GM18499 (cell line): ENCODE data around the gene GNG13.
"Not testable (repeated sequence)": the region's sequence is repeated elsewhere in the genome, so short reads cannot be mapped to it uniquely, and the experiment has no call there.

Source experiments
- ATAC-seq: cut with Tn5 transposase; IDR thresholded peaks from one replicate; pipeline ENCODE4 v1.9.1; 2021; ENCODE audit warnings: moderate number of reproducible peaks; ENCODE audit not compliant: insufficient read depth, unreplicated experiment

Gene GNG13

DNA sequence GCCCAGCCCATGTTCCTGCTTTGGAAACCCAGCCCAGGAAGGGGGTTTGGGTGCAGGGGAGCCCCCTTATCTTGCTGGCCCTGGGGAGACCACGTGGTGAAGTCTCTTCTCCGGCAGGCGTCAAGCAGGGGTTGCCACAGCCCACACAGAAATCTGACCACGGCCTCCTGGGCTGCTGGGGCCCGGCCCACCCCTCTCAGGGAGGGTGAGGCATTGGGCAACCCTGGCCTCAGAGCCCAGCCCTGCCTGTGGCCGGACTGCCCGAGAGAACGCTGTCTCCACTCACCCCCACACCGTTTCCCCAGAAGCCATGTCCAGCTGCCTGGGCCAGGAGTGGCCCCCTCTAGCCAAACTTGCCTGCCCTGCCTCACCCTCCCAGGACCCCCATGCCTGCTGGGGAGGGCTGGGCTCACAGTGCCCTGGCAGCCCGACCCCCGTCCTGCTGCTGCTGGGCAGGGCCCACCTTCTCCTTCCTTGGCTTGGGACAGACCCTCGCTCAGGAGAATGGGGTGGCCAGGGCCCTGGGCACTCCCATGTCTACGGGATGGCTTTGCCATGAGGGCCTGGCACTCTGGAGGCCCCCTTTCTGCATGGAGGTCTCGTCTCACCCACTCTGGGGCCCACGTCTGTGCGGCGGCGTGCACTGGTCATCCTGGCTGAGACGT, 19.1 kb downstream of the GNG13 start:
- no peak for ATAC-seq

DNA sequence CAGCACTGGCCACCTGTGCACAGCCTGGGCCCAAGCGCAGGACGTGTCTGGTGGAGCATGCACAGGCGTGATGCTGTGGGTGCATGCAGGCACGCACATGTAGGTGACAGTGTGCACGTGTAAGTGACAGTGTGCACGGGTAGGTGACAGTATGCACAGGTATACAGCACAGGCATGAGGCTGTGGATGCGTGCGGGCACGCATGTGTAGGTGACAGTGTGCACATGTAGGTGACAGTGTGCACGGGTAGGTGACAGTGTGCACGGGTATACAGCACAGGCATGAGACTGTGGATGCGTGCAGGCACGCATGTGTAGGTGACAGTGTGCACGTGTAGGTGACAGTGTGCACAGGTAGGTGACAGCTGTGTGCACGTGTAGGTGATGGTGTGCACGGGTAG, 20.2 kb downstream of the GNG13 start:
- no peak for ATAC-seq

DNA sequence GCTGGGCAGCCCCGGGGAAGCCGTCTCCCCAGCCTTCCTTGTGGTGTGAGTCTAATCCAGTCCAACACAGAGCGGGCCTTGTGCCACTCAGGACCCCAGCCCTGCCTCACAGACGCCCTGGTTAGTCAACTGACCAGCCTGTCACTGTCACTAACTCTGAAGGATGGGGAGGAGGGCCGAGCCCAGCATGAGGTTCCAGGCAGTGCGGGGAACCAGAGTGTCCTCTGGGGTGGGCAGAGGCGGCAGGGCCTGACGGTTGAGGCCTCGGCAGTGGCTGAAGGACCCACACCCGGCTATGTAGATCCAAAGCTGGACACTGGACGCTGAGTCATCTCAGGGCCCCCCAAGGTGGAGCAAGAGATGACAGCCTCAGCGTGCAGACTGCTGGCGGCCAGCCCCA, 21.0 kb downstream of the GNG13 start:
- ATAC-seq: no peak

DNA sequence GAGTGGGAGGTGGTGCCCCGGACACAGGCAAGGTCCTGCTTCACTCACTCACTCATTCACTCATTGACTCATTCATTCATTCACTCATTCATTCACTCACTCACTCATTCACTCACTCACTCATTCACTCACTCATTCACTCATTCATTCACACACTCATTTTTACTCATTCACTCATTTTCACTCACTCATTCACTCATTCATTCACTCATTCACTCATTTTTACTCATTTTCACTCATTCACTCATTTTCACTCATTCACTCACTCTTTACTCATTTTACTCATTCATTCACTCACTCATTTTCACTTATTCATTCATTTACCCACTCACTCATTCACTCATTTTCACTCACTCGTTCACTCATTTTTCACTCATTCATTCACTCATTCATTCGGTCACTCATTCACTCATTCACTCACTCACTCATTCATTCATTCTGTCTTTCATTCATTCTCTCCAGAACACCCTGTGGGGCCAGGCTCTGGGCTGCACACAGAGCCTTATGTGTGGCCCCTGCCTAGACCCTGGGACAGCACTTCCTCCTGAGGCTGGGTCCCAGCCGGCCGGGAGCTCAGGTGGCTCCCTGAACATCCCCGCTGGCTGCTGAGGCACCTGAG, 21.5 kb downstream of the GNG13 start:
- no peak for ATAC-seq

DNA sequence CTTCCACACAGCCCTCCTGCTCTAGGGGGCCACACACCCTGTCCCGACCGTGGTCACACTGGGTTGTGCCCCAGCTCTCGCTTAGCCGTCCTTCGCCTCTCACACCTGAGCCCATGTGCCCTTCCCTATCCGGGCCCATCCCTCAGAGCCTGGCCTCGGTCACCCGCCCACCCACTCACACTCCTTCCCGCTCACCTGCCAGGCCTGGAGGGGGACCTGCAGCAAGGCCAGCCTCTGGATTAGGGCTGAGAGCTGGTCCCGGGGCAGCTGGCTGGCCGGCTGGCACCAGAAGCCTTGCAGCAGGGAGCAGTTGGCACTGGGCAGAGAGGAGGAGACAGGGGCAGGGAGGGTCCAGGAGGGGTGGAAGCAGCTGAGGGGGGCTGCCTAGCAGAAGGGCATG, 22.1 kb downstream of the GNG13 start:
- ATAC-seq: no peak

DNA sequence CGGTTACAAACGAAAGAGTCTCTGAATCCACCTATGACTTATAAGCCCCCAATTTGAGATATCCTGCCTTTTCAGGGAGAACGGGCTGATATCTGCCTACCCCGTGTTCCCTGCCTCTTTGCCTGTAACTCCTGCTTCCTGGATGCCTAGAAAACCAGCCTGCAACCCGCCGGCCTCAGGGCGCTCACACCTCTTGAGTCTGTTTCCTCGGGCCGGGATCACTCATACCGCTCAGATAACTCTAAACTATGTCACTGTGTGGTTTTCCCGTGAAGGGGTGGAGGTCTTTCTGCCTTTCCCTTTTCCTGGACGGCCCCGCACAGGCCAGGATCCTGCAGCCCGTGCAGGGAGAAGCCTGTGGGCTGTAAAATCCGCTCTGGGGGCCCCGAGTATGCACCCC, 22.7 kb downstream of the GNG13 start:
- ATAC-seq: no peak

DNA sequence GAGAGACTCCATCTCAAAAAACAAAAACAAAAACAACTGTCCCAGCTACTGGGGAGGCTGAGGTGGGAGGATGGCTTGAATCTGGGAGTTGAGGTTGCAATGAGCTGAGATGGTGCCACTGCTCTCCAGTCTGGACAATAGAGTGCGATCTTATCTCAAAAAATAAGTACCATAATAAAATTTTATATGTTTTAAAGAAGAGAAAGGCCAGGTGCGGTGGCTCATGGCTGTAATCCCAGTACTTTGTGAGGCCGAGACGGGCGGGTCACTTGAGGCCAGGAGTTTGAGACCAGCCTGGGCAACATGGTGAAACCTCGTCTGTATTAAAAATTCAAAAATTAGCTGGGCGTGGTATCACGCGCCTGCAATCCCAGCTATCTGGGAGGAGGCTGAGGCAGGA, 23.7 kb downstream of the GNG13 start:
- no peak for ATAC-seq

DNA sequence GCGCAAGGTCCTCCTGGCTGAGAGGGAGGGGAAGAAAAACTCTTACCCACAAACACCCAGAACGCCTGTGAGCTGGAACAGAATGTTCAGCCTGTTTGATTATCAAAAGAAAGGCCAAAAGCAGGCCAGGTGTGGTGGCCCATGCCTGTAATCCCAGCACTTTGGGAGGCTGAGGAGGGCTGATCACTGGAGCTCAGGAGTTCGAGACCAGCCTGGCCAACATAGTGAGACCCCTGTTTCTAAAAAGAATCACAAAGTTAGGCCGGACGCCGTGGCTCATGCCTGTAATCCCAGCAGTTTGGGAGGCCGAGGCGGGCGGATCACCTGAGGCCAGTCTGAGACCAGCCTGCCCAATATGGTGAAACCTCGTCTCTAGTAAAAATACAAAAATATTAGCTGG, 24.2 kb downstream of the GNG13 start:
- not testable (repeated sequence) for ATAC-seq

DNA sequence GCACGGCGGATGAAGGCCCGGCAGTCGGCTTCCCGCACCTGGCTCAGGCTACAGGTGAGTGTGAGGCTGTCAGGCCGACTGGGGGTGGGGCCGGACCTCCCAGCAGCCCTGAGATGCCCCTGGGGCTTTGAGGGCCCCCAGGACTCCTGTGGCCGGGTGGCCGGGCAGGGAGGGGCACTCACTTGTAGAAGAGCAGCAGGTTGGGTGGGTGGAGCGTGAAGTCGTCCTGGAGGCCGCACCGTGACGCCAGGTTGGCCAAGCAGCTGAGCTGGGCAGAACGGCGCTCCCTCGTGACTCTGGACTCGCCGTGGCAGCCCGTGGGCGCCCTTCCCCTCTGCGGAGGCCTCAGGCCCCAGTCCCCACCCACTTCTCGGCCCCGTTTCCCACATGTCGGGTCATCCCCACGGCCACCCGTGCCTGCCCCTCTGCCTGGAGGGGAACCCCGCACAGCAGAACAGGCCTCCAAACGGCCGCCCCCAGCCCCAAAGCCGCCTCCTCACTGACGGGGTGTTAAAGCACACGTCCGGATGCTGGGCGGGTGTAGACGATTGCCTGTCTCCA, 25.2 kb downstream of the GNG13 start:
- no peak for ATAC-seq

DNA sequence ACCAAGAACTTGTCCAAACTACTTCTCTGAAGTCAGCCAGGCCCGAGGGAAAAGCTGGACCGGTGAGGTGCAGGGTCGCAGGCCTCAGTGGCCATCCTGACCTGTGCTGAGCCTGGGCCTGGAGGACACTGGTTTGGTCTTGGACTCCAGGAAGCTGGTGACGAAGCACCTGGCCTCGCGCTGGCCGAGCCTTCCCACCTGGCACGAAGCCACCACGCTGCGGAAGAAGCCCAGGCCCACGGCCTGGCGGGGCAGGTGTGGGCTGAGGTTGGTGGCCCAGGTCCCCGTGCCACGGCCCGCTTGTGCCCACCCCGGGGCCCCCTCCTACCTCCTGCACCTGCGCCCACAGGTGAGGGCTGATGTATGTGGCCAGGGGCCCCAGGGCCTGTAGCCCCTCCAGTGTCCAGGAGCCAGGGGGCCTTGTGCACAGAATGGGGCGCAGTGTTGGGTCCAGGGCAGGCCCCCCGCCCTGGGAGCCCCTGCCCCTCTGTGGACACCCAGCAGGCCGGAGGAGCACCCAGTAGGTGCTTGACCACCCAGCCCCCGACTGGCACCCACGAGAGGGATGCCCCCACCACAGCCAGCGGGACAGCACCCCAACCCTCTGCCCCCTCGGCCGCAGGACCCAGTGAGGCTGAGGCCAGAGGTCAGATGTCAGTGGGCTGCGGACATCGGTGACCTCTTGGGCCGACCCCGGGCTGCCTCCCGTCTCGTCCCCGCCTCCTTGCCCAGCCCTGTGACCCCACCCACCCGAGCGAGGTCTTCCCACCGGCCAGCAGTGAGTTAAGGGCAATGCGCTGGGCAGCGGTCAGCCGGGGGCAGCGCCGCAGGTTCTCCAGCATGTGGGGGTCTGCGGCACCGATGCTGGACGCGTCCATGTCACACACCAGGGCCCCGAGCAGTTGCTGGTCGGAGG, 26.2 kb downstream of the GNG13 start:
- ATAC-seq: no peak

DNA sequence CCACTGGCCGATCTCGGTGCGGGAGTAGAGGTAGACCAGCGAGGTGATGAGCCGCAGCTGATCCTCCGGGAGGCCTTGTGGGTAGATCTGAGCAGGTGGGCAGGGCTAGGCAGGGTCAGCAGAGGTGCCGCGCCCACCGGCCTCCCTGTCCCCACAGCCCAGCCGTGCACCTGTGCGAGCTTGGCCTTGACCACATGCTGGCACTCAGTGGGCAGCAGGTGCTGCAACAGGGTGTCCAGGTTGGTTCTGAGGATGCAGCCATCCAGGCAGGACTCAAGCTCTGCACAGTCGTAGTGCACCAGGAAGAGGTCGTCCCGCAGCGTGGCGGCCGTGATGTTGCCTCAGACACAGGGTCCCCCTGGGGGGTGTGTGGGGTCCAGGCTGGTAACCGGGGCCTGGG, 27.6 kb downstream of the GNG13 start:
- no peak for ATAC-seq

DNA sequence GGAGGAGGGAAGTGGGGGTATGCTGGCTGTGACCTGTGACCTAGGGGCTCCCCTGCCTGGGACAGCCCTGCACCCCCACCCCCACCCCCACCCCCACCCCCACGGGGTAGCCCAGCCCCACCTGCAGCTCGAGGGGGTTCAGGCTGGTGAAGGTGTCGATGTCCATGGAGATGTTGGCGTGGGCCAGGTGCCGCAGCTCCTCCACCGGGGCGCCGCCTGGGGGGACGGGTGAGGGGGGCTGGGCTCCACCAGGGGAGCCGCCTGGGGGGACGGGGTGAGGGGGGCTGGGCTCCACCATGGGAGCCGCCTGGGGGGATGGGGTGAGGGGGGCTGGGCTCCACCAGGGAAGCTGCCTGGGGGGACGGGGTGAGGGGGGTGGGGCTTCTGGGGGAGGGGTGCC, 30.1 kb downstream of the GNG13 start:
- ATAC-seq: no peak

DNA sequence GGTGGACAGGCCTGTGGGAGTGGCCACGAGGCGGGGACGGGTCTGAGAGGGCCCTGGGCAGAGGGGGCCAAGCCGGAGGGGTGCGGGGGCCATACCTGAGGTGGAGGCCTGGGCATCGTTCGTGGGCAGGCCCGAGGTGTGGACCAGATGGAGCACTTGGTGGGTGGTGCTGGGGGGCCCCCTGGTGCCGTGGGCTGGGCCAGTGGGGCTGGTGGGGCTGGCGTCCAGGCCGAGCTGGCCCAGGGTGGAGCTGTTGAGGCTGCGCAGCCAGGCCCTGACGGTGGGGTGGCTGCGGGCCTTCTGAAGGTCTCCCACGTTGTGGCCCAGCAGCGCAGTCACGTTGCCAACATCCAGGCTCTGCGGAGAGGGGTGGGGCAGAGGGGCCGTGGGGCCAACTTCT, 30.6 kb downstream of the GNG13 start:
- no peak for ATAC-seq

DNA sequence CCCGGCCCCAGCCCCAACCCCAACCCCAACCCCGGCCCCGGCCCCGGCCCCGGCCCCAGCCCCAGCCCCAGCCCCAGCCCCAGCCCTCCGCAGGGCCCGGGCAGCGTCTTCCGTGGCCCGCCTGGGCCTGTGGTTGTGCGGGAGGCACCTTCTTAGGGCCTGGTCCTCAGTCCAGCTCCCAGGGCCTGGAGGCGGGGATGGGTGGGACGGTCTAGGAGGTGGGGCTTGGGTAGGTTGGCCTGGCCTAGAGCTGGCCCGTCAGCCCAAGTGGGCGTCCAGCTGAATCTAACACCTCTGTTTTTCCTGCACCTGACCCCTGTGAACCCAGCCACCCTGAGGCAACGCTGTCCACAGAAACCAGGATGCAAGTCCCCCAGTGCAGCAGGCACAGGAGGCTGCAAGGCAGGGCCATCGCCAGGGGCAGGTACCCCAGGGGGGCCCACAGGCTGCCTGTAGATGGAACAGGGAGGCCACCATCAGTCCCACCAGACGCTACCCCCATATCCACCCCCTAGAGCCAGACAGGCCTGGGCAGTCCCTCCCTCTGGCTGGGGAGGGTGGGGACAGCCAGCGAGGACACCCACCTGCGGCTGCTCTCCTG, 31.2 kb downstream of the GNG13 start:
- no peak for ATAC-seq

DNA sequence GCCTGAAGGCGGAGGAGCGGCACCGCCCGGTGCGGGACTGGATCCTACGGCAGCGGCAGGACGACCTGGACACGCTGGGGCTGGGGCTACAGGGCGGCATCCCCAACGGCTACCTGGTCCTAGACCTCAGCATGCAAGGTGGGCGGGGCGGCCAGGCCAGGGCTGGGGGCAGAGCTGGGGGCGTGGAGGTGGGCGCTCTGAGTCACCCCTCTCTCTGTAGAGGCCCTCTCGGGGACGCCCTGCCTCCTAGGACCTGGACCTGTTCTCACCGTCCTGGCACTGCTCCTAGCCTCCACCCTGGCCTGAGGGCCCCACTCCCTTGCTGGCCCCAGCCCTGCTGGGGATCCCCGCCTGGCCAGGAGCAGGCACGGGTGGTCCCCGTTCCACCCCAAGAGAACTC, 32.1 kb downstream of the GNG13 start:
- no peak for ATAC-seq

DNA sequence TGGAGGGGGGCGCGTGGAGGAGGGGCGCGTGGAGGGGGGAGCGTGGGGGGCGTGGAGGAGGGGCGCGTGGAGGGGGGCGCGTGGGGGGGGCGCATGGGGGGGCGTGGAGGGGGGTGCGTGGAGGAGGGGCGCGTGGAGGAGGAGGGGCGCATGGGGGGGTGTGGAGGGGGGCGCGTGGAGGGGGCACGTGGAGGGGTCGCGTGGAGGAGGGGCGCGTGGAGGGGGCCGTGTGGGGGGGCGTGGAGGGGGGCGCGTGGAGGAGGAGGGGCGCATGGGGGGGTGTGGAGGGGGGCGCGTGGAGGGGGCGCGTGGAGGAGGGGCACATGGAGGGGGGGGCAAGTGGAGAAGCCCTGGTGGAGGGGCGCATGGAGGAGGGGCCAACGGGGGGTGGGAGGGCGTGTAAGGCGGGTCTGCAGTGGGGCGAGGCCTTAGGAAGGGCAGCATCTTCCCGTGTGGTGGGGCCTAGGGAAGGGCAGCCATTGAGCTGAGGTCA, 32.7 kb downstream of the GNG13 start:
- ATAC-seq: no peak

DNA sequence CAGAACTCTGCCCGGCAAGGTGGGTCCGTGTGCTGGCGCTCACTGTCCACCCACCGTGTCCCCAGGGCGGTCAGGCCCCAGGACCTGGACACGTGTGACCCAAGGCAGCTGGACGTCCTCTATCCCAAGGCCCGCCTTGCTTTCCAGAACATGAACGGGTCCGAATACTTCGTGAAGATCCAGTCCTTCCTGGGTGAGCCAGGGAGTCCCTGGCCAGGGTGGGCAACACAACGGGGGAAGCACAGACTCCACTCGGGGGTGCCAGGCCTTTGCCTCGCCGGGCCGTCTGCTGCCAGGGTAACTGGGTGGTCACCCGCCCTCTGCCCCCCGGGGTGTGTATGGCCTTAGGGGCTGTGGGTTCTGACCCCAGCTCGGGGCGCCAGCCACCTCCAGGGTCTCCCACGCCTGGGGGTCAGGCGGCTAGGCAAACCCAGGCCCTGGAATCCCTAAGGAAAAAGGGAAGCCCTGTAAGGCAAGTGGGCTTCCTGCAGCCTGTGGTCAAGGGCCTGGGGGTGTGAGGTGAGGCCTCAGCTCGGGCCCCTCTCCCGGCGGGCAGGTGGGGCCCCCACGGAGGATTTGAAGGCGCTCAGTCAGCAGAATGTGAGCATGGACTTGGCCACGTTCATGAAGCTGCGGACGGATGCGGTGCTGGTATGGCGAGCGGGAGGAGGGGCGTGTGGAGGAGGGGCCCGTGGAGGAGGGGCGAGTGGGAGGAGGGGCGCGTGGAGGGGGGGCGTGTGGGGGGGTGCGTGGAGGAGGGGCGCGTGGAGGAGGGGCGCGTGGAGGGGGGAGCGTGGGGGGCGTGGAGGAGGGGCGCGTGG, 33.5 kb downstream of the GNG13 start:
- ATAC-seq: no peak

DNA sequence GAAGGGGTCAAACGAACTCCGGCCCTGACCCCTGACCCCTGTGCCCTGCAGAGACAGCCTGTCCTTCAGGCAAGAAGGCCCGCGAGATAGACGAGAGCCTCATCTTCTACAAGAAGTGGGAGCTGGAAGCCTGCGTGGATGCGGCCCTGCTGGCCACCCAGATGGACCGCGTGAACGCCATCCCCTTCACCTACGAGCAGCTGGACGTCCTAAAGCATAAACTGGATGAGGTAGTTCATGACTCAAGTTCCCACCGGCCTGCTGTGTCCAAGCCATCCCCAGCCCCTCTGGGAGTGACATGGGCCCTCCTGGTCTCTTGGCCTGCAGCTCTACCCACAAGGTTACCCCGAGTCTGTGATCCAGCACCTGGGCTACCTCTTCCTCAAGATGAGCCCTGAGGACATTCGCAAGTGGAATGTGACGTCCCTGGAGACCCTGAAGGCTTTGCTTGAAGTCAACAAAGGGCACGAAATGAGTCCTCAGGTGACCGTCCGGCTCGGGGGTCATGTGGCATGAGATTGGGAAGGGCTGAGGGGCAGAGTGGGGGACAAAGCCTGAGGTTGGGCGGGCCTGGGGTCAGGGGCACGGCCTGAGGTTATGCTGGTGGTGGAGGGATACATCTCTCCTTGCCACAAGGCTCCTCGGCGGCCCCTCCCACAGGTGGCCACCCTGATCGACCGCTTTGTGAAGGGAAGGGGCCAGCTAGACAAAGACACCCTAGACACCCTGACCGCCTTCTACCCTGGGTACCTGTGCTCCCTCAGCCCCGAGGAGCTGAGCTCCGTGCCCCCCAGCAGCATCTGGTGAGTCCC, 34.3 kb downstream of the GNG13 start:
- ATAC-seq: no peak

DNA sequence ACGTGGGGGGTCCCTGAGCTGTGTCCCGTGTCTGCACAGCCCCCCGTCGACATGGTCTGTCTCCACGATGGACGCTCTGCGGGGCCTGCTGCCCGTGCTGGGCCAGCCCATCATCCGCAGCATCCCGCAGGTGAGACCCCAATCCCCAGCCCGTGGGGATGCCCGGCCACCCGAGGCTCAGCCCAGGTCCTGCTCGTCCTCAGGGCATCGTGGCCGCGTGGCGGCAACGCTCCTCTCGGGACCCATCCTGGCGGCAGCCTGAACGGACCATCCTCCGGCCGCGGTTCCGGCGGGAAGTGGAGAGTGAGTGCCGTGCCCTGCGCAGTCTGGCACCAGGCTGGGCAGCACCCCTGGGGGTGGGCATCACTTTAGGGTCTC, 35.1 kb downstream of the GNG13 start:
- no peak for ATAC-seq
